Endothelial cell of umbilical vein (primary cell): ENCODE measurements around the gene LPA. TPM values are rescaled to one million over a fixed set of nuclear protein-coding genes. Genes with fewer than 3 reads are reported as not detected.
"Not testable (repeated sequence)": the region's sequence is repeated elsewhere in the genome, so short reads cannot be mapped to it uniquely, and the experiment has no call there.

Experiments used
- Bru-seq: library from RNA; stranded (reverse); fragments of 400-500 nt; gene quantifications from one replicate; lab custom pipeline; 2021; lab: Mats Ljungman, UMichigan
- BruChase-seq, 2 experiments: library from RNA; stranded (reverse); fragments of 400-500 nt; gene quantifications; one replicate each; lab custom pipeline; 2021; lab: Mats Ljungman, UMichigan
- BruUV-seq: library from RNA; stranded (reverse); fragments of 400-500 nt; replicated peaks from 2 replicates; lab custom pipeline; 2021; lab: Mats Ljungman, UMichigan
- CTCF ChIA-PET: fragments of 300-600, 350-600 bp; sonication (Branson Sonifier 250); formaldehyde crosslinking; loops from one replicate; lab custom pipeline; 2021; ENCODE audit warnings: antibody characterized with exemption, inconsistent platforms; lab: Charles Lee
- POLR2A ChIA-PET: fragments of 300-600, 350-600 bp; sonication (Branson Sonifier 250); formaldehyde crosslinking; loops from one replicate; lab custom pipeline; 2021; ENCODE audit warnings: antibody characterized with exemption, inconsistent platforms; lab: Charles Lee
- DNase-seq: peaks from one replicate; pipeline ENCODE4 v3.0.0-alpha.2; 2011; ENCODE audit warnings: low read depth, low spot score
- FAIRE-seq: peaks from 2 replicates; lab custom pipeline; 2011; peaks lifted over from hg19 to GRCh38; lab: Jason Lieb, UNC
- H2AFZ ChIP-seq: 2 replicates; pipeline ENCODE4 v1.6.0; 2012; ENCODE audit warnings: low read depth, low read length, control low read depth, inconsistent platforms
- H3K27ac ChIP-seq: 2 replicates; pipeline ENCODE4 v1.5.1; 2011; ENCODE audit warnings: low read depth, mild to moderate bottlenecking, control low read depth, low read length, moderate library complexity; ENCODE audit not compliant: insufficient read depth
- H3K27me3 ChIP-seq, 2 experiments: 2 replicates each; pipeline versions ENCODE4 v1.6.0 to v1.6.1; 2011; ENCODE audit warnings: low read length in 2 of 2, mixed read lengths in 1 of 2; ENCODE audit not compliant: control insufficient read depth in 2 of 2, insufficient read depth in 2 of 2
- H3K36me3 ChIP-seq, 2 experiments: 2 replicates in 1 of 2; 3 replicates in 1 of 2; pipeline ENCODE4 v1.5.1; 2011; ENCODE audit warnings: low read length in 2 of 2, mild to moderate bottlenecking in 1 of 2, moderate library complexity in 1 of 2; ENCODE audit not compliant: control insufficient read depth in 2 of 2, insufficient read depth in 2 of 2; ENCODE audit errors: extremely low read depth in 1 of 2
- H3K4me1 ChIP-seq: 3 replicates; pipeline ENCODE4 v1.5.1; 2011; ENCODE audit warnings: mild to moderate bottlenecking, low read length; ENCODE audit not compliant: control insufficient read depth, insufficient read depth; ENCODE audit errors: extremely low read depth
- H3K4me2 ChIP-seq: 2 replicates; pipeline ENCODE4 v1.6.1; 2011; ENCODE audit warnings: low read length, control low read depth, mixed read lengths; ENCODE audit not compliant: insufficient read depth
- H3K4me3 ChIP-seq, 3 experiments: fragments of 200-600 bp in 1 of 3; sonication (generic), shearing (Covaris generic) in 1 of 3; replicated peaks in 1 of 3; 2 replicates each; pipeline ENCODE4 v1.5.1; 2011 to 2016; ENCODE audit warnings: control low read depth in 3 of 3, low read length in 3 of 3, mild to moderate bottlenecking in 2 of 3, inconsistent platforms in 1 of 3, low read depth in 1 of 3, moderate library complexity in 1 of 3; ENCODE audit not compliant: insufficient read depth in 1 of 3
- H3K79me2 ChIP-seq: 2 replicates; pipeline ENCODE4 v1.6.0; 2012; ENCODE audit warnings: low read length, inconsistent platforms; ENCODE audit not compliant: control insufficient read depth, insufficient read depth
- H3K9ac ChIP-seq: replicated peaks from 2 replicates; pipeline ENCODE3; 2011; ENCODE audit warnings: low read length, control low read depth; ENCODE audit not compliant: insufficient read depth; ENCODE audit errors: extremely low read depth
- H3K9me1 ChIP-seq: replicated peaks from 3 replicates; pipeline ENCODE4 v1.6.0; 2011; ENCODE audit warnings: mild to moderate bottlenecking, low read length; ENCODE audit not compliant: control insufficient read depth, insufficient read depth; ENCODE audit errors: extremely low read depth
- H3K9me3 ChIP-seq: replicated peaks from 2 replicates; pipeline ENCODE4 v1.5.1; 2012; ENCODE audit warnings: low read length, inconsistent platforms; ENCODE audit not compliant: control insufficient read depth, insufficient read depth
- H4K20me1 ChIP-seq: replicated peaks from 2 replicates; pipeline ENCODE3; 2011; ENCODE audit warnings: mild to moderate bottlenecking, low read length; ENCODE audit not compliant: control insufficient read depth, insufficient read depth; ENCODE audit errors: extremely low read depth
- dilution Hi-C: fragments of 300-500 bp; cut with MboI; formaldehyde crosslinking; loops from one replicate; pipeline ENCODE4 v1.15.0; 2019; ENCODE audit warnings: low sequenced_read_pairs; ENCODE audit not compliant: extremely low pct_ligation_motif_present
- intact Hi-C: fragments of 100-400 bp; cut with micrococcal nuclease; formaldehyde crosslinking; loops from one replicate; pipeline ENCODE4 v1.10.0; 2022
- long read RNA-seq: library from polyadenylated mRNA; stranded (forward); transcript quantifications from one replicate; pipeline ENCODE4 v2.0.0, GENCODE V29; 2021
- polyA minus RNA-seq, 3 experiments: library from RNA; depleted of rRNA, polyadenylated mRNA; stranded (reverse); fragments of >200 nt; gene quantifications; 1 replicate in 1 of 3; 2 replicates in 2 of 3; pipeline ENCODE4 v1.2.3, GENCODE V29; 2011
- polyA plus RNA-seq, 4 experiments: library from polyadenylated mRNA; depleted of rRNA in 3 of 4; stranded (reverse) in 3 of 4; unstranded in 1 of 4; fragments of >200 nt; gene quantifications; 2 replicates each; pipeline versions ENCODE4 v1.2.1 to v1.2.3, GENCODE V29; 2011 to 2012; ENCODE audit warnings: missing spikeins in 1 of 4
- total RNA-seq: library from RNA; stranded (reverse); gene quantifications from 2 replicates; pipeline ENCODE4 v1.2.3, GENCODE V29; 2021

The LPA gene, protein sequence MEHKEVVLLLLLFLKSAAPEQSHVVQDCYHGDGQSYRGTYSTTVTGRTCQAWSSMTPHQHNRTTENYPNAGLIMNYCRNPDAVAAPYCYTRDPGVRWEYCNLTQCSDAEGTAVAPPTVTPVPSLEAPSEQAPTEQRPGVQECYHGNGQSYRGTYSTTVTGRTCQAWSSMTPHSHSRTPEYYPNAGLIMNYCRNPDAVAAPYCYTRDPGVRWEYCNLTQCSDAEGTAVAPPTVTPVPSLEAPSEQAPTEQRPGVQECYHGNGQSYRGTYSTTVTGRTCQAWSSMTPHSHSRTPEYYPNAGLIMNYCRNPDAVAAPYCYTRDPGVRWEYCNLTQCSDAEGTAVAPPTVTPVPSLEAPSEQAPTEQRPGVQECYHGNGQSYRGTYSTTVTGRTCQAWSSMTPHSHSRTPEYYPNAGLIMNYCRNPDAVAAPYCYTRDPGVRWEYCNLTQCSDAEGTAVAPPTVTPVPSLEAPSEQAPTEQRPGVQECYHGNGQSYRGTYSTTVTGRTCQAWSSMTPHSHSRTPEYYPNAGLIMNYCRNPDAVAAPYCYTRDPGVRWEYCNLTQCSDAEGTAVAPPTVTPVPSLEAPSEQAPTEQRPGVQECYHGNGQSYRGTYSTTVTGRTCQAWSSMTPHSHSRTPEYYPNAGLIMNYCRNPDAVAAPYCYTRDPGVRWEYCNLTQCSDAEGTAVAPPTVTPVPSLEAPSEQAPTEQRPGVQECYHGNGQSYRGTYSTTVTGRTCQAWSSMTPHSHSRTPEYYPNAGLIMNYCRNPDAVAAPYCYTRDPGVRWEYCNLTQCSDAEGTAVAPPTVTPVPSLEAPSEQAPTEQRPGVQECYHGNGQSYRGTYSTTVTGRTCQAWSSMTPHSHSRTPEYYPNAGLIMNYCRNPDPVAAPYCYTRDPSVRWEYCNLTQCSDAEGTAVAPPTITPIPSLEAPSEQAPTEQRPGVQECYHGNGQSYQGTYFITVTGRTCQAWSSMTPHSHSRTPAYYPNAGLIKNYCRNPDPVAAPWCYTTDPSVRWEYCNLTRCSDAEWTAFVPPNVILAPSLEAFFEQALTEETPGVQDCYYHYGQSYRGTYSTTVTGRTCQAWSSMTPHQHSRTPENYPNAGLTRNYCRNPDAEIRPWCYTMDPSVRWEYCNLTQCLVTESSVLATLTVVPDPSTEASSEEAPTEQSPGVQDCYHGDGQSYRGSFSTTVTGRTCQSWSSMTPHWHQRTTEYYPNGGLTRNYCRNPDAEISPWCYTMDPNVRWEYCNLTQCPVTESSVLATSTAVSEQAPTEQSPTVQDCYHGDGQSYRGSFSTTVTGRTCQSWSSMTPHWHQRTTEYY (N-terminal part only)
- total RNA-seq, result not detected in 2 replicates
- polyA plus RNA-seq, result not detected in 2 replicates
- not detected in 2 replicates for polyA plus RNA-seq (2011; cell fraction: cytosol; rRNA removed)
- not detected in 2 replicates for polyA plus RNA-seq (2011; cell fraction: nucleus; rRNA removed)
- not detected in 2 replicates for polyA plus RNA-seq (2012)
- not detected in 2 replicates for polyA minus RNA-seq
- not detected for polyA minus RNA-seq (2011; cell fraction: cytosol; rRNA and poly(A)+ RNA removed)
- polyA minus RNA-seq (2011; cell fraction: nucleus; rRNA and poly(A)+ RNA removed), result not detected in 2 replicates
- not detected for Bru-seq, nascent RNA
- BruChase-seq, experiment 1, labeled RNA remaining after a 6-hour chase, result not detected
- BruChase-seq, experiment 2, labeled RNA remaining after a 2-hour chase, result not detected
- long read RNA-seq, result 0 reads

GRCh38 chr6:160664198-160664597 is at the start of gene LPA:
TSS of gene LPA (minus strand) at chr6:160664275. CDS start at chr6:160664214, 61 bp downstream.
- H3K9me1 ChIP-seq, H3K9me3 ChIP-seq, H3K9ac ChIP-seq, dilution Hi-C loops, H3K27me3 ChIP-seq, H2AFZ ChIP-seq, H3K27ac ChIP-seq, H3K79me2 ChIP-seq, FAIRE-seq, CTCF ChIA-PET, H3K36me3 ChIP-seq, H3K4me1 ChIP-seq, DNase-seq, POLR2A ChIA-PET, H4K20me1 ChIP-seq, H3K4me3 ChIP-seq, BruUV-seq, H3K4me2 ChIP-seq, intact Hi-C loops: not testable (repeated sequence)

DNA sequence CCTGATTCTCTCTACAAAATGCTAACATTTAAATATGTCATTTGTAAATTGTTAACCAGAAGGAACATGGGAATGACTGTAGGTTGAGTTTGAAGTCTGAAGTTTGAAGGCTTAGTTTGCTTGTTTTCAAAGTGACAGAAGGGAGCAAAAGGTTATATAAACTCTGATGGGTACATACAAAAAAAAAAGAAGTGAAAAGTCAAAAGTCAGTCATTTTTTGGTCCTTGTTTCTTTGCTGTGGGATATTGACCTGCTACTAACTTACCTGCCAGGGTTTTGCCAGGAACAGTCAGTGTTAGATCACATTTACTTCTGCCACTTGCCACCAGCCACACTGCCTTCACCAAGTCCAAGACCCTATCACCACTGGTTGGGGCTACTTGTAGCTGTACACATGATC is 44.9 kb upstream of the LPA start:
- POLR2A ChIA-PET, H3K27ac ChIP-seq, BruUV-seq, CTCF ChIA-PET, DNase-seq, H3K9me3 ChIP-seq, dilution Hi-C loops, H3K9ac ChIP-seq, H3K4me3 ChIP-seq, H4K20me1 ChIP-seq, H3K4me1 ChIP-seq, H3K79me2 ChIP-seq, H3K9me1 ChIP-seq, intact Hi-C loops, FAIRE-seq, H2AFZ ChIP-seq, H3K36me3 ChIP-seq, H3K27me3 ChIP-seq: not testable (repeated sequence)
- peak overlapping the region; percentile 24 for H3K4me2 ChIP-seq

GRCh38 chr6:160704688-160705087 is 40.6 kb upstream of the LPA start:
- dilution Hi-C loops, H3K9me1 ChIP-seq, CTCF ChIA-PET, H3K27me3 ChIP-seq, DNase-seq, H3K36me3 ChIP-seq, POLR2A ChIA-PET, H3K9ac ChIP-seq, H3K79me2 ChIP-seq, H4K20me1 ChIP-seq, H3K4me3 ChIP-seq, BruUV-seq, H3K27ac ChIP-seq, FAIRE-seq, H3K4me2 ChIP-seq, intact Hi-C loops, H2AFZ ChIP-seq, H3K4me1 ChIP-seq, H3K9me3 ChIP-seq: not testable (repeated sequence)
